Activated CD8-positive, alpha-beta T cell treated with anti-CD3 and anti-CD28 coated beads, Interleukin-2, amount 10 ng/mL, durations not matched to agents 7 days and 5 days (primary cell): Measurements from ENCODE around the gene NBEAL2. TPM values are rescaled to one million over a fixed set of nuclear protein-coding genes. Genes with fewer than 3 reads are reported as not detected.

Source experiments
- ATAC-seq: fragments of 150-1000 bp; cut with Tn5 transposase; one replicate; pipeline ENCODE4 v1.10.0; 2021; ENCODE audit warnings: moderate library complexity
- CTCF ChIA-PET: fragments of 350-600 bp; sonication (Branson Sonifier 250); formaldehyde crosslinking; loops from one replicate; lab custom pipeline; 2021; ENCODE audit warnings: antibody characterized with exemption; lab: Charles Lee
- POLR2A ChIA-PET: fragments of 350-600 bp; sonication (Branson Sonifier 250); formaldehyde crosslinking; loops from one replicate; lab custom pipeline; 2021; ENCODE audit warnings: antibody characterized with exemption; lab: Charles Lee
- DNase-seq: peaks from one replicate; pipeline ENCODE4 v3.0.0-alpha.2; 2020
- H3K27ac Mint-ChIP-seq: one replicate; pipeline ENCODE4 v1.8.0; 2021; ENCODE audit warnings: mild to moderate bottlenecking, mixed read lengths
- H3K27me3 Mint-ChIP-seq: one replicate; pipeline ENCODE4 v1.8.0; 2021; ENCODE audit warnings: low read depth, mixed read lengths
- H3K36me3 Mint-ChIP-seq: one replicate; pipeline ENCODE4 v1.8.0; 2021; ENCODE audit warnings: low read depth, mixed read lengths
- H3K4me1 Mint-ChIP-seq: one replicate; pipeline ENCODE4 v1.8.0; 2021; ENCODE audit warnings: low read depth, mixed read lengths
- H3K4me3 Mint-ChIP-seq: one replicate; pipeline ENCODE4 v1.8.0; 2021; ENCODE audit warnings: mild to moderate bottlenecking, mixed read lengths
- H3K9me3 Mint-ChIP-seq: one replicate; pipeline ENCODE4 v1.8.0; 2022; ENCODE audit warnings: mixed read lengths; ENCODE audit not compliant: insufficient read depth
- total RNA-seq, 2 experiments: library from RNA; stranded (reverse); gene quantifications; one replicate each; pipeline ENCODE4 v1.2.3, GENCODE V29; 2021

The NBEAL2 gene
- total RNA-seq, 2 experiments from 2014 or later: 206 to 212 TPM

DNA sequence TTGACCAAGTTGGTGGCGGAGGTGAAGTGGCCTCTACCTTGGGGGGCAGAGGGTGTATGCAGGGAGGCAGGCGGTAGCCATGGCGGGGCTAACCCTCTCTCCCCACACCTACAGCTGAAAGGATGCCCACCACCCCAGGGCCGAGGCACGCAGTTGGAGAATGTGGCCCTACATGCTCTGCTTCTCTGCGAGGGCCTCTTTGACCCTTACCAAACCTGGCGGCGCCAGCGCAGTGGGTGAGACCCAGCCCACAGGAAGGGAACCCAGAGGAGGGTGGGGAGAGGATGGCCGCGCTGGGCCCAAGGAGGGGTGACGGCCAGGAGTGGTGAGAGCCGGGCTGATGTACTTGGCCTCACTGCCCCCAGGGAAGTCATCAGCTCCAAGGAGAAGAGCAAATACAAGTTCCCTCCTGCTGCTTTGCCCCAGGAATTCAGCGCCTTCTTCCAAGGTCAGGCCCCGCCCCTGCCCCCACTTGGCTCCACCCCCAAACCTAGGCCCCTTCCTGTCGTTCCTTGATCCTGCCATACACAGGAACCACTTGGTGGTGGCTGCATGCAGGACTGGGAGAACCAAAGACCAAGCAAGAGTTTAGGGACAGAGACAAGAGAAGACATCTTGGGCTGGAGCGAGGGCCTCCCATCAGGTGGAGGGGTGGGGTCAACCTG is 9.8 kb downstream of the NBEAL2 start:
- peaks cover 54% of the 10 kb centered on the region for H3K36me3 Mint-ChIP-seq
- H3K4me1 Mint-ChIP-seq: peaks cover 63% of the 10 kb centered on the region
- H3K27ac Mint-ChIP-seq: peak overlapping the region; percentile 93
- no peak for DNase-seq
- no peak for ATAC-seq
- peak overlapping the region; percentile 80 for H3K4me3 Mint-ChIP-seq
- H3K9me3 Mint-ChIP-seq: no peaks in the 10 kb centered on the region
- CTCF ChIA-PET: no interaction called here
- POLR2A ChIA-PET: interaction anchor here (2.3 kb wide), 1 partner anchor 10 kb away, joined by 11 read pairs; the partner anchor contains the start of gene NBEAL2
- H3K27me3 Mint-ChIP-seq: no peaks in the 10 kb centered on the region

DNA sequence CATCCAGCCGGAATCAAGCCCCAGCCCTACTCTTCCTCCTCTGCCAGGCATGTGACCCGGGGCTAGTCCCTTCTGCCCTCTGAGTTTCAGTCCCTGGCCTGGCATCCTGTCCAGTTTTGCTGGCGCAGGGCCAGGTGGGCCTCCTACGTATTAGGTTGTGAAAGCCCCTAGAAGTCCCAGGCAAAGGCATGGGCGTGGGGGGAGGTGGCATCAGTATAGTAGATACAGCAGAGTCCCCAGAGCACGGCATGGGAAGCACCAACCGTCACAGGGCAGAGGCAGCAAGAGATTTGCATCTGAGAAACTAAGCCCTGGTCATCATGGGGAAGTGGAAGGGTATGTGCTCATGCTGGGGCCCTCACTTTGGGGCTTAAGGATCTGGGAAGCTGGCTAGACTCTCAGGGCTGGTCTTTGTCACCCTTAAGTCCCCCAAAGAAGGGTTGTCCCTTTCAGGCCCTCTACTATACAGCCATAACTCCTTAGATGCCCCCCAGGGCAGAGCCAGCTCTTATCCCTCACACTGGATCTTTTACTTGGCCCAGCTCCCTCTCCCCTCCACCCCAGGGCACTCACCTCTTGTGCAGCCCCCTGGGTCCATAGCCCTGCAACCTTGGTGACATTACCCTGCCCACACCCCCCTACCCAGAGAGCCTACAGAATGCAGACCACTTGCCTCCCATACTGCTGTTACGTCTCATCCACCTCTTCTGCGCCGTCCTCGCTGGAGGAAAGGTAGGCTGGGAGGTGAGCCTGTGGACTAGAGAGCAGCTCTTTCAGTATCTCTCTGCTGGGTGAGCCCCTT is 11.3 kb downstream of the NBEAL2 start:
- peaks cover 52% of the 10 kb centered on the region for H3K4me1 Mint-ChIP-seq

DNA sequence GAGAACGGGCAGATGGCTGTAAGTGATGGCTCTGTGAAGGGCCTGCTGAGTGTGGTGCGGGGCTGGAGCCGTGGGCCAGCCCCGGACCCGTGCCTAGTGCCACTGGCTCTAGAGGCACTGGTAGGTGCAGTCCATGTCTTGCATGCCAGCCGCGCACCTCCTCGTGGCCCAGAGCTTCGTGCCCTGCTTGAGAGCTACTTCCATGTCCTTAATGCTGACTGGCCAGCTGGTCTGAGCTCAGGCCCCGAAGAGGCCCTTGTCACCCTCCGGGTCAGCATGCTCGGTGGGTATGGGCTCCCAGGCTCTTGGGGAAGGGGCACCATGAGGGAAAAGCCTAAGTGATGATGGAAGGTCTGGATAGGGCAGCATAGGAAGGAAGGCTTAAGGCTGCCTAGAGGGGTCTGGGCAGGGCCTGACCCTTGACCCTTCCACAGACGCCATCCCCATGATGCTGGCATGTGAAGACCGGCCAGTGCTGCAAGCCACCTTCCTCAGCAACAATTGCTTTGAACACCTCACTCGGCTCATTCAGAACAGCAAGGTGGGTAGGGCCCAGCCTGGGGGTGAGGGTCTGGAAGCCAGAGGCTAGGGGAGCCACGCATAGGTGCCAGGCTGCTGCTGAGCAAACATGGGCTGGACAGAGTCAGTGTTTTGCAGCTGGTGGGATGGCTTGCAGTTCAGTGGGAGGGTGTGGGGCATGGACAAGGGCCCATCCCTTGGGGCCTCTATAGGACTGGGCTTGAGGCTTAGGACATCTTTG is 12.1 kb downstream of the NBEAL2 start:
- ATAC-seq (no peak), DNase-seq (no peak)
- POLR2A ChIA-PET: interaction anchor here (1.3 to 2.3 kb wide), 2 partner anchors 13 to 15 kb away, joined by 4 to 11 read pairs; partner anchors contain the start of gene NBEAL2
- no peaks in the 10 kb centered on the region for H3K9me3 Mint-ChIP-seq
- H3K4me1 Mint-ChIP-seq: peaks cover 50% of the 10 kb centered on the region
- H3K27me3 Mint-ChIP-seq: no peaks in the 10 kb centered on the region
- H3K36me3 Mint-ChIP-seq: peaks cover 42% of the 10 kb centered on the region
- CTCF ChIA-PET: no interaction called here
- H3K4me3 Mint-ChIP-seq: no peak overlapping the region
- no peak overlapping the region for H3K27ac Mint-ChIP-seq

More for the DNA sequence above, 11.3 kb downstream of the NBEAL2 start:
- Mint-ChIP-seq H3K36me3 (peaks cover 50% of the 10 kb centered on the region), H3K27me3 (no peaks in the 10 kb centered on the region), H3K4me3 (no peak overlapping the region), H3K27ac (peak overlapping the region; percentile 70), H3K9me3 (no peaks in the 10 kb centered on the region)
- ChIA-PET POLR2A (interaction anchor here (1.3 to 2.3 kb wide), 2 partner anchors 12 to 16 kb away, joined by 4 to 11 read pairs; partner anchors contain the start of gene NBEAL2), CTCF (no interaction called here)
- DNase-seq (no peak), ATAC-seq (no peak)

DNA sequence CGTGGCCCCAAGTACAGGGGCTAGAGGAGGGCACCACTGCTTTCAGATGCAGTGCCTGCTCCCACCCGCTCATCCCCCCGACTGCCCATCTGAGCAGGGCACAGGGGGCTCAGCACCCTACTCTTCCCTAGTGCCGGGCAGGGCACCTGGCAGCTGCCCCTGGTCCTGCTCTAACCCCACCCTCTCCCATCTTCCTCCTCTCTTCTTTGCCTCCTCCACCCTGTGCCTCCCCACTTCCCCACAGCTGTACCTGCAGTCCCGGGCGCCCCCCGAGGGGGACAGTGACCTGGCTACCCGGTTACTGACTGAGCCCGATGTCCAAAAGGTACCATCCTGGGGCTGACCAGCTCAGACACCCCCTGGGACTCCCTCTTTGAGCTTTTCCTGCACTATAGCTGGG is 12.8 kb downstream of the NBEAL2 start:
- H3K27ac Mint-ChIP-seq: no peak overlapping the region
- H3K4me3 Mint-ChIP-seq: no peak overlapping the region
- DNase-seq (no peak), ATAC-seq (no peak)
- no peaks in the 10 kb centered on the region for H3K9me3 Mint-ChIP-seq
- peaks cover 48% of the 10 kb centered on the region for H3K36me3 Mint-ChIP-seq
- H3K4me1 Mint-ChIP-seq: peaks cover 50% of the 10 kb centered on the region
- ChIA-PET CTCF (no interaction called here), POLR2A (interaction anchor here (1.3 kb wide), 1 partner anchor 15 kb away, joined by 4 read pairs; no protein-coding TSS in a partner anchor)
- H3K27me3 Mint-ChIP-seq: no peaks in the 10 kb centered on the region

DNA sequence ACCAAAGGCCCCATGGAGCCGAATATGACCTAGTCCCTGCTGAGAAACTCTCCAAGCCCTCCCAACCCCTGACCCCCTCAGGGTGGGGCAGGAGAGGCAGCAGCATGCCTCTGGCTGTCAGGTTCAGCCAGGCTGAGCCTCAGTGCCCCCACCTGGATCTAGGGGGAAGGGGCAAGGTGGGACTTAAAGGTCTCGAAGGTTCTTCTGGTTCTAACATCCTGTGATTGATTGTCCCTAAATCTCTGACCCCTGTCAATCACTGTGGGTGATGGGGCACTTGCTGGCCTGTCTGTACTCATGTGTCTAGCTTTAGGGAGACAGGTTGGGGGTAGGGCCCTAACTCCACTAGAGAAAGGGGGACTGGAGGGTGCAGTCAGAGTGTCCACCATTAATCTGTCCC is 13.8 kb downstream of the NBEAL2 start:
- Mint-ChIP-seq H3K27me3 (no peaks in the 10 kb centered on the region), H3K27ac (peak overlapping the region; percentile 37), H3K36me3 (peaks cover 54% of the 10 kb centered on the region), H3K4me3 (no peak overlapping the region), H3K9me3 (no peaks in the 10 kb centered on the region), H3K4me1 (peaks cover 50% of the 10 kb centered on the region)
- ChIA-PET CTCF (no interaction called here), POLR2A (interaction anchor here (0.6 to 1.3 kb wide), 2 partner anchors 41 to 69 kb away, joined by 3 read pairs; no protein-coding TSS in a partner anchor)
- DNase-seq (no peak), ATAC-seq (no peak)

DNA sequence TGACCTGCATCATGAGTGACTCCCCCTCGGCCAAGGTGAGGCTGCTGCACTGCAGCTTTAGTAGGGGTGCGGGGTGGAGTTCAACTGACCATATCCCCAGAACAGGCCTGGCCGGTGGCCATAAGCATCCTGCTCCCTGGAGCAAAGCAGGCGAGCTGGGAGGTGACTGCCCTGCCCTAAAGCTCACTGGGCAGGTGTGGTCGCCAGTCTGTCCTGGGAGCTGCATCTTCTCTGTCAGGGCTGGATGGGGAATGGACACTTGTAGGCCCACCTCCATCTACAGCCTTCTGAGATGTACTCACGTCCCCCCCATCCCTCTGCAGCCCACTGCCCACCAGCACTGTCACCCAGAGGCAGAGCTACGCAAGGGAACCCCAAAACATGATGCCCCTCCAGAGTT is 14.5 kb downstream of the NBEAL2 start:
- no peak overlapping the region for H3K4me3 Mint-ChIP-seq
- H3K9me3 Mint-ChIP-seq: no peaks in the 10 kb centered on the region
- DNase-seq (no peak), ATAC-seq (no peak)
- peaks cover 51% of the 10 kb centered on the region for H3K36me3 Mint-ChIP-seq
- POLR2A ChIA-PET: interaction anchor here (0.6 to 1.3 kb wide), 3 partner anchors 10 to 70 kb away, joined by 3 read pairs; no protein-coding TSS in a partner anchor
- H3K27me3 Mint-ChIP-seq: no peaks in the 10 kb centered on the region
- peak overlapping the region; percentile 30 for H3K27ac Mint-ChIP-seq
- CTCF ChIA-PET: no interaction called here
- peaks cover 44% of the 10 kb centered on the region for H3K4me1 Mint-ChIP-seq

DNA sequence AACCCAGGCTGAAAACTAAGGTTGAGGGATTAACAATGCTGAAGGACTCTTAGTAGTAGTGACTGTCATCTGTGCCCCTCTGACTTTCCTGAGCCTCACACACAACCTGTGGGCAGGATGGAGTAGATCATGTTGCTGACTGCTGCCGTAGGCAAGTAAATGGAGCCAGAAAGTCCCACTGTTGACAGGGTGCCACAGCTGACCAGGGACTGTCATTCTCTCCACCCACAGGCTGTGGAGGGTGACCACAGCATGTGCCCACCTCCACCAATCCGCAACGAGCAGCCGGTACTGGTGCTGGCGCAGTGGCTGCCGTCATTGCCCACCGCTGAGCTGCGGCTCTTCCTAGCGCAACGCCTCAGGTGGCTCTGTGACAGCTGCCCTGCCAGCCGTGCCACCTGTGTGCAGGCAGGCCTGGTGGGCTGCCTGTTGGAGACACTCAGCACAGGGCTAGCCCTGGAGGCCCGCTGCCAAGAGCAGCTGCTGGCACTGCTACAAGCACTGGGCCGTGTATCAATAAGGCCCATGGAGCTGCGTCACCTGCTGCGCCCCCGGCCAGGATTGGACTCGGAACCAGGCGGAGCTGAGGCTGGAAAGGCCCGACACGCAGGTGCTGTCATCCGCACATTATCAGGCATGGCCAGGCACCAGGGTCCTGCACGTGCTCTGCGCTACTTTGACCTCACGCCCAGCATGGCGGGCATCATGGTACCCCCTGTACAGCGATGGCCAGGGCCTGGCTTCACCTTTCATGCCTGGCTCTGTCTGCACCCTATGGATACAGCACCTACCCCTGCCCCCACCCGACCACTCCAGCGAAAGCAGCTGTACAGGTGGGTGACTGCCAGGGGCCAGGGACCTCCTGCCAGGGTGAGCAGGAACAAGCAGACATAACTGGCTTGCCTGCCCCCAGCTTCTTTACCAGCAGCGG is 15.6 kb downstream of the NBEAL2 start:
- H3K27ac Mint-ChIP-seq: peak overlapping the region; percentile 25
- ATAC-seq: no peak
- no peak for DNase-seq
- POLR2A ChIA-PET: no interaction called here
- no peaks in the 10 kb centered on the region for H3K27me3 Mint-ChIP-seq
- CTCF ChIA-PET: no interaction called here
- peaks cover 38% of the 10 kb centered on the region for H3K4me1 Mint-ChIP-seq
- no peak overlapping the region for H3K4me3 Mint-ChIP-seq
- peaks cover 45% of the 10 kb centered on the region for H3K36me3 Mint-ChIP-seq
- H3K9me3 Mint-ChIP-seq: no peaks in the 10 kb centered on the region

DNA sequence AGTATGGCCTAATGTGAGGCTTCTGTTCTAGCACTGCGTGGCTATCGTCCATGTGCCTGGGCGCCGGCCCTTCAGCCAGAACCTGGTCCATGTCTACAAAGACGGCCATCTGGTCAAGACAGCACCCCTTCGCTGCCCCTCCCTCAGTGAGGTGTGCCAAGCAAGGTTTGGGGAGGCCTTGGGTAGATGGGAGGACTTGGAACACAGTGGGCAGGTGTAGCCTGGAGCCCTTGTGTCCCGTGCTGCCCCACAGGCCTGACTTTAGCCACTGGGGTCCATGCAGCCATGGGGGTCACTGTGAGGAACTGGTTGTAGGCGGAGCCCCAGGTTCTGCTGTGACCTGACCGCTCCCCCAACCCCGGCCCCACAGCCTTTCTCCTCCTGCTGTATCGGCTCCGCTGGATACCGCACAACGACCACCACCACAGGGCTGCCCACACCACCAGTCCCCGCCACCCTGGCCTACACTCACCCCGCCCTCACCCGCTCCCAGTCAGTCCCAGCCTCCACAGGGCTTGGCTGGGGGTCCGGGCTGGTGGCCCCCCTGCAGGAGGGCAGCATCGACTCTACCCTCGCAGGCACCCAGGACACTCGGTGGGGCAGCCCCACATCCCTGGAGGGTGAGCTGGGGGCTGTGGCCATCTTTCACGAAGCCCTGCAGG is 16.6 kb downstream of the NBEAL2 start:
- Mint-ChIP-seq H3K36me3 (peaks cover 46% of the 10 kb centered on the region), H3K9me3 (no peaks in the 10 kb centered on the region), H3K27me3 (no peaks in the 10 kb centered on the region), H3K27ac (no peak overlapping the region), H3K4me3 (no peak overlapping the region), H3K4me1 (peaks cover 39% of the 10 kb centered on the region)
- ATAC-seq (no peak), DNase-seq (no peak)
- ChIA-PET CTCF (interaction anchor here (1.5 to 3.2 kb wide), 2 partner anchors 29 to 69 kb away, joined by 4 to 8 read pairs; no protein-coding TSS in a partner anchor), POLR2A (interaction anchor here (1.4 kb wide), 1 partner anchor 12 kb away, joined by 4 read pairs; no protein-coding TSS in a partner anchor)

DNA sequence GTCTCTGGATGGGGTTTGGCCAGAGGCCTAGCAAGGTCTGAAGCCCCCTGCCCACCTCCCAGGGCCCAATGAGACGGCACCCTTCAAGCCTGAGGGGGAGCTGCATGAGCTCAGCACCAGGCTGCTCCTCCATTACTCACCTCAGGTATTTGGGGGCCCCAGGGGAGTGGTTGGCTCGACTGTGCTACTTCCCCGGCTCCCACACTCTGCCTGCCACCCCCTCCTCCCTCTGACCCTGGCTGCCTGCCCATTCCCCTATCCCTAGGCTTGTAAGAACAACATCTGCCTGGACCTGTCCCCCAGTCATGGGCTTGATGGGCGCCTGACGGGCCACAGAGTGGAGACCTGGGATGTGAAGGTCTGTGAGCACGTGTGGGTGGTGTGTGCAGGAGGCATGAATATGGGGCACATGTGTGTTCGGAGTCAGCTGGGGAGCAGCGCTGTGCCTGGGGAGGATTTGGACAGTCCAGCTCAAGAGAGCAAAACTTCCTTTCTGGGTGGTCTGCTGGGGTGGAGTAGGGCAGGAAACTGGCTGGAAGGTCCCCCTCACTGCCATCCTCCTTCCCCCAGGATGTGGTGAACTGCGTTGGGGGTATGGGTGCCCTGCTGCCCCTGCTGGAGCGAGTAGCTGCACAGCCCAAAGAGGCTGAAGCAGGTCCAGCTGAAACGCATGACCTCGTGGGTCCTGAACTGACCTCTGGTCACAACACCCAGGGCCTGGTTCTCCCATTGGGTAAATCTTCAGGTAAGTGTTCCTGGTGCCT is 17.4 kb downstream of the NBEAL2 start:
- Mint-ChIP-seq H3K4me3 (no peak overlapping the region), H3K27me3 (no peaks in the 10 kb centered on the region), H3K27ac (peak overlapping the region; percentile 79), H3K9me3 (no peaks in the 10 kb centered on the region), H3K36me3 (peaks cover 47% of the 10 kb centered on the region), H3K4me1 (peaks cover 39% of the 10 kb centered on the region)
- ChIA-PET POLR2A (interaction anchor here (1.0 to 1.4 kb wide), 2 partner anchors 11 to 15 kb away, joined by 4 read pairs; no protein-coding TSS in a partner anchor), CTCF (interaction anchor here (1.3 to 3.2 kb wide), 6 partner anchors 10 to 84 kb away, joined by 3 to 15 read pairs (median 6); no protein-coding TSS in a partner anchor)
- DNase-seq (no peak), ATAC-seq (no peak)
